B cell (primary cell): ENCODE results near the gene PHPT1. TPM values are rescaled to one million over a fixed set of nuclear protein-coding genes. Genes with fewer than 3 reads are reported as not detected.

ENCODE experiments used
- ATAC-seq: fragments of 200-7000 bp; cut with Tn5 transposase; one replicate; pipeline ENCODE4 v1.10.0; 2021; ENCODE audit warnings: low read depth, mild to moderate bottlenecking, moderate number of reproducible peaks, moderate library complexity
- CTCF ChIA-PET: fragments of 350-600 bp; sonication (Branson Sonifier 250); formaldehyde crosslinking; loops from one replicate; lab custom pipeline; 2021; ENCODE audit warnings: antibody characterized with exemption, inconsistent platforms; lab: Charles Lee
- POLR2A ChIA-PET: fragments of 350-600 bp; sonication (Branson Sonifier 250); formaldehyde crosslinking; loops from one replicate; lab custom pipeline; 2021; ENCODE audit warnings: antibody characterized with exemption; lab: Charles Lee
- DNase-seq: peaks from one replicate; pipeline ENCODE4 v3.0.0; 2013
- H2AFZ ChIP-seq: 2 replicates; pipeline ENCODE4 v1.6.1; 2012; ENCODE audit warnings: mild to moderate bottlenecking, low read depth, low read length; ENCODE audit not compliant: insufficient read depth, poor library complexity, severe bottlenecking
- H3K27ac ChIP-seq, 2 donors: 1 replicate in 1 of 2; 2 replicates in 1 of 2; pipeline ENCODE4 v1.5.1; 2012 to 2013; ENCODE audit warnings: low read length in 2 of 2, mild to moderate bottlenecking in 2 of 2, moderate library complexity in 1 of 2
- H3K27me3 ChIP-seq, 4 experiments: fragments of 200-600 bp in 1 of 4; sonication (generic) in 1 of 4; replicated peaks in 1 of 4; 1 replicate in 2 of 4; 2 replicates in 2 of 4; pipeline versions ENCODE4 v1.6.1 to v1.7.0; 2013 to 2016; ENCODE audit warnings: low read length in 3 of 4, mild to moderate bottlenecking in 2 of 4, mixed read lengths in 1 of 4, moderate library complexity in 1 of 4; ENCODE audit not compliant: insufficient read depth in 4 of 4, control insufficient read depth in 3 of 4; ENCODE audit errors: control extremely low read depth in 1 of 4
- H3K36me3 ChIP-seq, 2 experiments: replicated peaks in 1 of 2; 1 replicate in 1 of 2; 2 replicates in 1 of 2; pipeline versions ENCODE4 v1.6.1 to v1.7.1; 2013; ENCODE audit warnings: low read length in 1 of 2; ENCODE audit not compliant: insufficient read depth in 2 of 2, control insufficient read depth in 1 of 2; ENCODE audit errors: control extremely low read depth in 1 of 2, extremely low read depth in 1 of 2
- H3K4me1 ChIP-seq, 2 donors: fragments of 200-600 bp in 1 of 2; sonication (generic) in 1 of 2; 1 replicate in 1 of 2; 2 replicates in 1 of 2; pipeline versions ENCODE4 v1.5.1 to v1.6.1; 2013 to 2017; ENCODE audit warnings: low read length in 2 of 2; ENCODE audit not compliant: control insufficient read depth in 2 of 2, insufficient read depth in 2 of 2
- H3K4me2 ChIP-seq: replicated peaks from 2 replicates; pipeline ENCODE3; 2012; ENCODE audit warnings: mild to moderate bottlenecking, low read depth, low read length; ENCODE audit not compliant: poor library complexity, severe bottlenecking
- H3K4me3 ChIP-seq, 5 experiments: fragments of 200-600 bp in 1 of 5; sonication (generic) in 1 of 5; 1 replicate in 3 of 5; 2 replicates in 2 of 5; pipeline versions ENCODE4 v1.5.1 to v1.7.0; 2011 to 2016; ENCODE audit warnings: low read length in 4 of 5, mild to moderate bottlenecking in 4 of 5, low read depth in 2 of 5, control low read depth in 1 of 5, moderate library complexity in 1 of 5; ENCODE audit not compliant: insufficient read depth in 1 of 5; ENCODE audit errors: control extremely low read depth in 1 of 5, extremely low read depth in 1 of 5
- H3K79me2 ChIP-seq: fragments of 200-600 bp; sonication (generic); one replicate; pipeline ENCODE4 v1.6.0; 2016; ENCODE audit warnings: low read length; ENCODE audit not compliant: control insufficient read depth, insufficient read depth
- H3K9ac ChIP-seq: fragments of 200-600 bp; sonication (generic); 2 replicates; pipeline ENCODE4 v1.6.1; 2017; ENCODE audit warnings: mild to moderate bottlenecking, low read length, moderate library complexity
- H3K9me3 ChIP-seq, 3 donors: one replicate each; pipeline versions ENCODE4 v1.6.1 to v1.7.1; 2013; ENCODE audit warnings: low read length in 2 of 3; ENCODE audit not compliant: control insufficient read depth in 2 of 3, insufficient read depth in 1 of 3; ENCODE audit errors: control extremely low read depth in 1 of 3
- H4K20me1 ChIP-seq: 2 replicates; pipeline ENCODE4 v1.6.0; 2012; ENCODE audit warnings: mild to moderate bottlenecking, low read length; ENCODE audit not compliant: insufficient read depth, control insufficient read depth, poor library complexity, severe bottlenecking
- H3K27ac Mint-ChIP-seq: one replicate; pipeline ENCODE4 v1.8.0; 2021; ENCODE audit warnings: mixed read lengths
- H3K27me3 Mint-ChIP-seq: one replicate; pipeline ENCODE4 v1.8.0; 2021; ENCODE audit warnings: mixed read lengths
- H3K4me1 Mint-ChIP-seq: one replicate; pipeline ENCODE4 v1.8.0; 2021; ENCODE audit warnings: mixed read lengths
- H3K4me3 Mint-ChIP-seq: one replicate; pipeline ENCODE4 v1.8.0; 2021; ENCODE audit warnings: mixed read lengths
- H3K9me3 Mint-ChIP-seq: one replicate; pipeline ENCODE4 v1.8.0; 2022; ENCODE audit warnings: mixed read lengths; ENCODE audit not compliant: insufficient read depth
- CTCF ChIP-seq: fragments of 200-600 bp; IDR thresholded peaks from one replicate; pipeline ENCODE4 v1.8.0; 2022; ENCODE audit warnings: antibody characterized with exemption, mild to moderate bottlenecking
- EZH2 ChIP-seq: IDR thresholded peaks from 2 replicates; pipeline ENCODE4 v1.6.1; 2012; ENCODE audit warnings: borderline replicate concordance, low read depth, mild to moderate bottlenecking, moderate library complexity, low read length; ENCODE audit not compliant: insufficient read depth, poor library complexity, severe bottlenecking
- WGBS: methylation state at CpG from one replicate; pipeline ENCODE4 v1.1.5; 2013; ENCODE audit warnings: missing lambda C conversion rate; ENCODE audit not compliant: insufficient coverage; 5-methylcytosine and 5-hydroxymethylcytosine counted together
- intact Hi-C: fragments of 100-400 bp; cut with micrococcal nuclease; formaldehyde crosslinking; loops from one replicate; pipeline ENCODE4 v1.10.0; 2022
- polyA plus RNA-seq: library from polyadenylated mRNA; depleted of rRNA; stranded (reverse); fragments of >200 nt; gene quantifications from 2 replicates; pipeline ENCODE4 v1.2.3, GENCODE V29; 2012
- small RNA-seq: library from RNA; depleted of rRNA; stranded (forward); fragments of <200 nt; gene quantifications from one replicate; pipeline ENCODE3, GENCODE V24; 2012; ENCODE audit warnings: low replicate concordance, low read depth; ENCODE audit not compliant: insufficient read length
- total RNA-seq, 2 donors: library from RNA; stranded (reverse); fragments of 120-200 nt in 1 of 2; gene quantifications; 1 replicate in 1 of 2; 2 replicates in 1 of 2; pipeline versions ENCODE4 v1.2.3 to v1.2.4, GENCODE V29; 2013 to 2022

Gene PHPT1
- total and polyA plus RNA-seq, 2 donors (not counting 1 experiment from before 2014, with no cell fraction given), result 36.5 to 37.2 TPM

GRCh38 chr9:136900556-136900955, 51.3 kb downstream of the PHPT1 start:
- H4K20me1 ChIP-seq, result peaks cover 46% of the 10 kb centered on the region
- intact Hi-C loops, result loop anchor here (5.0 kb wide), 1 partner anchor 53 kb away; the partner anchor contains the start of gene PHPT1
- peaks cover 24 to 45% of the 10 kb centered on the region in 2 donors for H3K4me1 ChIP-seq
- no peak for DNase-seq
- ChIA-PET POLR2A (interaction anchor here (0.6 to 3.2 kb wide), 2 partner anchors 15 to 64 kb away, joined by 5 to 23 read pairs; partner anchors contain the start of gene TRAF2), CTCF (no interaction called here)
- ATAC-seq, result no peak
- no peak overlapping the region for H2AFZ ChIP-seq
- Mint-ChIP-seq H3K4me1 (peaks cover 46% of the 10 kb centered on the region), H3K4me3 (no peak overlapping the region), H3K27ac (peak overlapping the region; percentile 83), H3K9me3 (no peaks in the 10 kb centered on the region), H3K27me3 (no peaks in the 10 kb centered on the region)
- peak overlapping the region in 1 of 2 donors; percentile 96 for H3K27ac ChIP-seq
- WGBS, result 96% methylated on average over 10 of the region's 10 CpGs
- H3K9ac ChIP-seq, result no peak overlapping the region
- no peaks in the 10 kb centered on the region for H3K9me3 ChIP-seq
- no peak overlapping the region for H3K4me2 ChIP-seq
- H3K4me3 ChIP-seq, result no peak overlapping the region
- H3K27me3 ChIP-seq, result no peaks in the 10 kb centered on the region
- H3K79me2 ChIP-seq, result peaks cover 75% of the 10 kb centered on the region
- peaks cover 0 to 42% of the 10 kb centered on the region in 2 experiments for H3K36me3 ChIP-seq
- TF ChIP-seq CTCF (no peak), EZH2 (no peak)

Small RNAs within 50 kb of the gene (small RNA-seq; reads per million reads assigned to genes)
- gene AL355987.2, result not detected
- not detected for gene MIR4292
- not detected for gene MIR4479

Other genes starting within 250 kb of the PHPT1 start
- gene EGFL7, start 186.5 kb upstream of the PHPT1 start, total RNA-seq, result 0.34 TPM in 1 of 2 replicates, not detected in the other
- 0.13 TPM in 1 of 2 replicates, not detected in the other for gene EGFL7, start 186.5 kb upstream of the PHPT1 start, polyA plus RNA-seq
- 25.1 and 32.7 TPM in 2 replicates for gene AGPAT2, start 162.0 kb upstream of the PHPT1 start, total RNA-seq
- 28.4 and 30.8 TPM in 2 replicates for gene AGPAT2, start 162.0 kb upstream of the PHPT1 start, polyA plus RNA-seq
- gene DIPK1B, start 136.8 kb upstream of the PHPT1 start, total RNA-seq, result 9.2 and 9.6 TPM in 2 replicates
- 9.6 and 49.8 TPM in 2 replicates for gene DIPK1B, start 136.8 kb upstream of the PHPT1 start, polyA plus RNA-seq
- gene LCN10, start 106.5 kb upstream of the PHPT1 start, total RNA-seq, result 70.7 and 76.3 TPM in 2 replicates
- 85.1 and 93.0 TPM in 2 replicates for gene LCN10, start 106.5 kb upstream of the PHPT1 start, polyA plus RNA-seq
- gene LCN6, start 100.9 kb upstream of the PHPT1 start, total RNA-seq, result not detected in 2 replicates
- gene LCN6, start 100.9 kb upstream of the PHPT1 start, polyA plus RNA-seq, result 0.18 and 0.52 TPM in 2 replicates
- gene LCN8, start 91.2 kb upstream of the PHPT1 start, total RNA-seq, result 59.7 and 60.9 TPM in 2 replicates
- gene LCN8, start 91.2 kb upstream of the PHPT1 start, polyA plus RNA-seq, result 2.8 and 4.1 TPM in 2 replicates
- not detected in 2 replicates for gene LCN15, start 84.9 kb upstream of the PHPT1 start, total RNA-seq
- not detected in 2 replicates for gene LCN15, start 84.9 kb upstream of the PHPT1 start, polyA plus RNA-seq
- 35.7 and 39.1 TPM in 2 replicates for gene TMEM141, start 58.1 kb upstream of the PHPT1 start, total RNA-seq
- 32.4 and 60.8 TPM in 2 replicates for gene TMEM141, start 58.1 kb upstream of the PHPT1 start, polyA plus RNA-seq
- 1.0 and 1.8 TPM in 2 replicates for gene CCDC183, start 53.1 kb upstream of the PHPT1 start, total RNA-seq
- 4.0 and 4.9 TPM in 2 replicates for gene CCDC183, start 53.1 kb upstream of the PHPT1 start, polyA plus RNA-seq
- 70.5 and 72.3 TPM in 2 replicates for gene RABL6, start 41.5 kb upstream of the PHPT1 start, total RNA-seq
- 32.2 and 33.6 TPM in 2 replicates for gene RABL6, start 41.5 kb upstream of the PHPT1 start, polyA plus RNA-seq
- gene AJM1, start 6.9 kb upstream of the PHPT1 start, total RNA-seq, result 2.3 and 2.9 TPM in 2 replicates
- 1.2 and 1.7 TPM in 2 replicates for gene AJM1, start 6.9 kb upstream of the PHPT1 start, polyA plus RNA-seq
- 5.4 and 7.6 TPM in 2 replicates for gene MAMDC4, start 2.9 kb downstream of the PHPT1 start, total RNA-seq
- gene MAMDC4, start 2.9 kb downstream of the PHPT1 start, polyA plus RNA-seq, result 5.3 and 6.8 TPM in 2 replicates
- gene EDF1, start 16.9 kb downstream of the PHPT1 start, total RNA-seq, result 259 and 261 TPM in 2 replicates
- gene EDF1, start 16.9 kb downstream of the PHPT1 start, polyA plus RNA-seq, result 317 and 360 TPM in 2 replicates
- gene TRAF2, start 37.1 kb downstream of the PHPT1 start, total RNA-seq, result 54.5 and 55.4 TPM in 2 replicates
- 25.5 and 35.5 TPM in 2 replicates for gene TRAF2, start 37.1 kb downstream of the PHPT1 start, polyA plus RNA-seq
- gene FBXW5, start 95.3 kb downstream of the PHPT1 start, total RNA-seq, result 99.6 and 102 TPM in 2 replicates
- gene FBXW5, start 95.3 kb downstream of the PHPT1 start, polyA plus RNA-seq, result 156 and 195 TPM in 2 replicates
- gene C8G, start 95.8 kb downstream of the PHPT1 start, total RNA-seq, result 1.7 and 2.8 TPM in 2 replicates
- 0.65 and 2.8 TPM in 2 replicates for gene C8G, start 95.8 kb downstream of the PHPT1 start, polyA plus RNA-seq
- gene LCN12, start 102.9 kb downstream of the PHPT1 start, total RNA-seq, result 1.9 and 2.6 TPM in 2 replicates
- gene LCN12, start 102.9 kb downstream of the PHPT1 start, polyA plus RNA-seq, result 1.5 and 2.4 TPM in 2 replicates
- gene PTGDS, start 128.1 kb downstream of the PHPT1 start, total RNA-seq, result not detected in 2 replicates
- 0.13 and 0.25 TPM in 2 replicates for gene PTGDS, start 128.1 kb downstream of the PHPT1 start, polyA plus RNA-seq
- not detected in 2 replicates for gene LCNL1, start 133.6 kb downstream of the PHPT1 start, total RNA-seq
- gene LCNL1, start 133.6 kb downstream of the PHPT1 start, polyA plus RNA-seq, result 0.06 TPM in 1 of 2 replicates, not detected in the other
- gene PAXX, start 143.0 kb downstream of the PHPT1 start, total RNA-seq, result 73.0 and 74.8 TPM in 2 replicates
- gene PAXX, start 143.0 kb downstream of the PHPT1 start, polyA plus RNA-seq, result 126 and 167 TPM in 2 replicates
- 1.1 TPM in 2 replicates for gene CLIC3, start 147.2 kb downstream of the PHPT1 start, total RNA-seq
- gene CLIC3, start 147.2 kb downstream of the PHPT1 start, polyA plus RNA-seq, result 1.9 and 2.1 TPM in 2 replicates
- gene ABCA2, start 178.8 kb downstream of the PHPT1 start, total RNA-seq, result 29.1 and 30.7 TPM in 2 replicates
- 61.1 and 63.1 TPM in 2 replicates for gene ABCA2, start 178.8 kb downstream of the PHPT1 start, polyA plus RNA-seq
- gene FUT7, start 182.7 kb downstream of the PHPT1 start, total RNA-seq, result 7.0 and 8.2 TPM in 2 replicates
- gene FUT7, start 182.7 kb downstream of the PHPT1 start, polyA plus RNA-seq, result 2.6 and 7.3 TPM in 2 replicates
- 0.17 and 0.39 TPM in 2 replicates for gene NPDC1, start 196.8 kb downstream of the PHPT1 start, total RNA-seq
- 0.19 and 3.0 TPM in 2 replicates for gene NPDC1, start 196.8 kb downstream of the PHPT1 start, polyA plus RNA-seq
- not detected in 2 replicates for gene ENTPD2, start 204.7 kb downstream of the PHPT1 start, total RNA-seq
- gene ENTPD2, start 204.7 kb downstream of the PHPT1 start, polyA plus RNA-seq, result not detected in 2 replicates
- 0.39 and 0.73 TPM in 2 replicates for gene SAPCD2, start 221.1 kb downstream of the PHPT1 start, total RNA-seq
- 0.45 and 0.69 TPM in 2 replicates for gene SAPCD2, start 221.1 kb downstream of the PHPT1 start, polyA plus RNA-seq
- gene UAP1L1, start 228.1 kb downstream of the PHPT1 start, total RNA-seq, result 47.6 and 55.8 TPM in 2 replicates
- gene UAP1L1, start 228.1 kb downstream of the PHPT1 start, polyA plus RNA-seq, result 29.1 and 38.1 TPM in 2 replicates
- 68.4 and 80.9 TPM in 2 replicates for gene MAN1B1, start 237.6 kb downstream of the PHPT1 start, total RNA-seq
- 47.0 and 53.1 TPM in 2 replicates for gene MAN1B1, start 237.6 kb downstream of the PHPT1 start, polyA plus RNA-seq